DMS 273 (cell line): ENCODE results near the gene PRPF19.

Experiments
- DNase-seq: peaks from one replicate; lab custom pipeline; 2025; ENCODE audit not compliant: unreplicated experiment; lab: John Stamatoyannopoulos, UW

Gene PRPF19

DNA sequence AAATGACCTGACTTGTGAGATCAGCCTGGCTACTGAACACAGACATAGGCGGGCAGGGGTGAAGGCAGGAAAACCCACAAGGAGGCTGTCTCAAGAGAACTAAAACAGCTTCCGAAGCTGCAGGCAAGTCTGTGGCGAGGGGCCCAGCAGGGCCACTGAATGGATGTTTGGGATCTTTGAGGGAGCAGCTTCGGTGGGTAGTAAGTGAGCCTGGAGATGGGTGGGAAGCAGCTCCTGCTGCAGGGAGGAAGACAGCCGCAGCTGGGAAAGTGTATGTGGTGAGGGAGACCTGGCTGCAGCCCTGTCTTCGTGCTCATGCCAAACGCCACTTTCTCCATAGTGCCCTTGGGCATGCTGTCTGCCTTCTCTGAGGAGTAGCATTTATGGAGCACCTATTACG, 61.0 kb downstream of the PRPF19 start:
- no peak for DNase-seq

GRCh38 chr11:60844870-60845221, 61.5 kb downstream of the PRPF19 start:
- no peak for DNase-seq

GRCh38 chr11:60844045-60844869, 62.1 kb downstream of the PRPF19 start:
- no peak for DNase-seq

DNA sequence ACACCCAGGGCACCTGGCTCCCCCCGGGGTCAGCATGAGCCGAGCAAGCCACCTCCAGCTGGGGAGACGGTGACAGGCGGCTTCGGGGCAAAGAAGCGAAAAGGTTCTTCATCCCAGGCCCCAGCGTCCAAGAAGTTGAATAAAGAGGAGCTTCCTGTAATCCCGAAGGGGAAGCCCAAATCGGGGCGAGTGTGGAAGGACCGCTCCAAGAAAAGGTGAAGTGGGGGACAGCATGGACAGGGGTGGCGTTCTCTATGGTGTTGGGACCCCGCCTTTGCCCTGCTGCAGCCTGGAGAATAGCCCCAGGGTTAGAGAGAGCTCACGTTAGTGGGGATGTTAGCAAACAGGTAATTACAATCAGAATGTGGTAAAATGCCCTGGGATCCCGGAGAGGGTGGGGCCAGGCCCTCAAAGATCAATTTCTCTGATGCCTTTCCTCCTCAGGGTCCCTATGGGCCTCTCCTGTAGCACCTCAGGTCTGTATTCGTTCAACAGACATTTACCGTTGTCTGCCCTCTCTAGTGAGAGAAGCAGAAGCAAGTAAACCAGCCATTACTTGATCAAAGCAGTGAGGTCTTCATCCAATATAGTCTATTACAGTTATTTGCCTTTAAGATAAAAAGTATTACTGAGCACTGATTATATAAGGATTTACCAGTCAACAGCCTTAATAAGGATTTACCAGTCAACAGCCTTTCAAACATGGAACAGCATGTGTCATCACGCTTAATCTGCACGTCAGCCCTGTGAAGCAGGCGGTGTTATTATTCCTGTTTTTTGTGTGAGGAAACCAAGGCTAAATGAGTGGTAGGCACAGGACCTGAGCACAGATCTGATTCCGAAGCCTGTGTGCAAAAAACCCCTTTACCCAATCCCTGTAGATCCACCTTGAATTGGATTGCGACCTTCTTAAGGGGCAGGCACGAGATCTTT, 63.5 kb downstream of the PRPF19 start:
- DNase-seq, result no peak

GRCh38 chr11:60841797-60842667, 64.4 kb downstream of the PRPF19 start, which contains the start of gene CCDC86:
Gene CCDC86 (plus strand): TSS chr11:60842113. CDS start chr11:60842125, 12 bp downstream.
- DNase-seq, result peak; percentile 97
